Astrocyte (in vitro differentiated cells and primary cell): ENCODE results near the gene LCOR. TPM values are rescaled to one million over a fixed set of nuclear protein-coding genes. Genes with fewer than 3 reads are reported as not detected.

Experiments
- DNase-seq: peaks from one replicate; pipeline ENCODE4 v3.0.0-alpha.2; 2010; ENCODE audit warnings: low read depth
- FAIRE-seq: peaks from 2 replicates; lab custom pipeline; 2011; peaks lifted over from hg19 to GRCh38; lab: Jason Lieb, UNC
- H2AFZ ChIP-seq: 2 replicates; pipeline ENCODE4 v1.6.0; 2012; ENCODE audit warnings: low read depth, low read length, inconsistent platforms
- H3K27ac ChIP-seq: 2 replicates; pipeline ENCODE4 v1.5.1; 2011; ENCODE audit warnings: low read depth, low read length, inconsistent platforms
- H3K27me3 ChIP-seq: 2 replicates; pipeline ENCODE4 v1.6.0; 2011; ENCODE audit warnings: low read length, inconsistent platforms; ENCODE audit not compliant: insufficient read depth
- H3K36me3 ChIP-seq: 2 replicates; pipeline ENCODE4 v1.5.1; 2011; ENCODE audit warnings: low read length, inconsistent platforms; ENCODE audit not compliant: insufficient read depth
- H3K4me1 ChIP-seq: 2 replicates; pipeline ENCODE4 v1.5.1; 2011; ENCODE audit warnings: low read length, inconsistent platforms; ENCODE audit not compliant: insufficient read depth
- H3K4me2 ChIP-seq: 2 replicates; pipeline ENCODE4 v1.6.0; 2012; ENCODE audit warnings: low read length, inconsistent platforms
- H3K4me3 ChIP-seq: 2 replicates; pipeline ENCODE4 v1.5.1; 2011; ENCODE audit warnings: low read depth, mild to moderate bottlenecking, low read length, inconsistent platforms; ENCODE audit not compliant: insufficient read depth
- H3K79me2 ChIP-seq: 2 replicates; pipeline ENCODE4 v1.6.0; 2012; ENCODE audit warnings: mild to moderate bottlenecking, low read length, inconsistent platforms; ENCODE audit not compliant: insufficient read depth
- H3K9ac ChIP-seq: 2 replicates; pipeline ENCODE4 v1.6.0; 2012; ENCODE audit warnings: mild to moderate bottlenecking, low read length, inconsistent platforms
- H3K9me3 ChIP-seq: 2 replicates; pipeline ENCODE4 v1.5.1; 2012; ENCODE audit warnings: low read depth, mild to moderate bottlenecking, low read length, inconsistent platforms; ENCODE audit not compliant: insufficient read depth
- H4K20me1 ChIP-seq: 2 replicates; pipeline ENCODE4 v1.6.0; 2012; ENCODE audit warnings: low read length, inconsistent platforms; ENCODE audit not compliant: insufficient read depth
- H3K27ac Mint-ChIP-seq: one replicate; pipeline ENCODE4 v1.8.0; 2021; ENCODE audit warnings: mild to moderate bottlenecking, mixed read lengths; ENCODE audit not compliant: unreplicated experiment
- H3K27me3 Mint-ChIP-seq: one replicate; pipeline ENCODE4 v1.8.0; 2021; ENCODE audit warnings: low read depth, mixed read lengths; ENCODE audit not compliant: unreplicated experiment
- H3K36me3 Mint-ChIP-seq: one replicate; pipeline ENCODE4 v1.8.0; 2021; ENCODE audit warnings: low read depth, mixed read lengths; ENCODE audit not compliant: unreplicated experiment
- H3K4me1 Mint-ChIP-seq: one replicate; pipeline ENCODE4 v1.8.0; 2021; ENCODE audit warnings: low read depth, mixed read lengths; ENCODE audit not compliant: unreplicated experiment
- H3K4me3 Mint-ChIP-seq: one replicate; pipeline ENCODE4 v1.8.0; 2021; ENCODE audit warnings: mild to moderate bottlenecking, moderate library complexity, mixed read lengths; ENCODE audit not compliant: unreplicated experiment
- H3K9me3 Mint-ChIP-seq: one replicate; pipeline ENCODE4 v1.8.0; 2021; ENCODE audit warnings: mild to moderate bottlenecking, mixed read lengths; ENCODE audit not compliant: unreplicated experiment
- CTCF ChIP-seq: IDR thresholded peaks from 2 replicates; pipeline ENCODE4 v1.5.1; 2011; ENCODE audit warnings: low read depth, mild to moderate bottlenecking, inconsistent platforms, low read length, moderate library complexity; ENCODE audit not compliant: insufficient read depth
- EZH2 ChIP-seq: IDR thresholded peaks from 2 replicates; pipeline ENCODE4 v1.6.1; 2012; ENCODE audit warnings: mild to moderate bottlenecking, low read length, inconsistent platforms; ENCODE audit not compliant: insufficient read depth
- total RNA-seq: library from RNA; stranded (reverse); gene quantifications from 2 replicates; pipeline ENCODE4 v1.2.1, GENCODE V29; 2021

LCOR gene
- total RNA-seq, 1 donor from 2014 or later = 72.0 TPM

- Mint-ChIP-seq H3K4me3 (no peak overlapping the region), H3K36me3 (no peaks in the 10 kb centered on the region), H3K27ac (no peak overlapping the region), H3K9me3 (no peaks in the 10 kb centered on the region), H3K27me3 (peaks cover 34% of the 10 kb centered on the region), H3K4me1 (peaks cover 3% of the 10 kb centered on the region)
- no peak overlapping the region for H3K9ac ChIP-seq
- peaks cover 3% of the 10 kb centered on the region for H3K27me3 ChIP-seq
- FAIRE-seq (no peak), DNase-seq (no peak)
- H3K4me3 ChIP-seq = no peak overlapping the region
- peaks cover 6% of the 10 kb centered on the region for H3K4me1 ChIP-seq
- no peak overlapping the region for H3K4me2 ChIP-seq
- no peak overlapping the region for H2AFZ ChIP-seq
- H3K9me3 ChIP-seq = no peaks in the 10 kb centered on the region
- no peaks in the 10 kb centered on the region for H3K79me2 ChIP-seq
- H3K36me3 ChIP-seq = no peaks in the 10 kb centered on the region
- no peak overlapping the region for H3K27ac ChIP-seq
- H4K20me1 ChIP-seq = no peaks in the 10 kb centered on the region
- no peak for TF ChIP-seq CTCF
- TF ChIP-seq EZH2 = no peak
These were observed 202.2 kb downstream of the LCOR start for GRCh38 chr10:97034301-97034700.

- Mint-ChIP-seq H3K4me3 (no peak overlapping the region), H3K27ac (no peak overlapping the region), H3K27me3 (peaks cover 31% of the 10 kb centered on the region), H3K9me3 (no peaks in the 10 kb centered on the region), H3K4me1 (peaks cover 3% of the 10 kb centered on the region), H3K36me3 (no peaks in the 10 kb centered on the region)
- no peaks in the 10 kb centered on the region for H3K79me2 ChIP-seq
- no peaks in the 10 kb centered on the region for H3K36me3 ChIP-seq
- DNase-seq (no peak), FAIRE-seq (no peak)
- H3K9ac ChIP-seq = no peak overlapping the region
- H3K4me2 ChIP-seq = no peak overlapping the region
- no peak overlapping the region for H3K4me3 ChIP-seq
- H3K27ac ChIP-seq = no peak overlapping the region
- TF ChIP-seq CTCF (no peak), EZH2 (no peak)
- no peaks in the 10 kb centered on the region for H4K20me1 ChIP-seq
- H3K27me3 ChIP-seq = peaks cover 3% of the 10 kb centered on the region
- no peak overlapping the region for H2AFZ ChIP-seq
- H3K4me1 ChIP-seq = peaks cover 6% of the 10 kb centered on the region
- H3K9me3 ChIP-seq = no peaks in the 10 kb centered on the region
These were observed 203.1 kb downstream of the LCOR start for GRCh38 chr10:97034958-97035769.
